C1 segment of cervical spinal cord (tissue), 14 donors: ENCODE results near the gene FBXO9.

ENCODE experiments used
- DNase-seq, 14 donors: peaks; one replicate each; lab custom pipeline; 2025; lab: John Stamatoyannopoulos, UW

Gene FBXO9

DNA sequence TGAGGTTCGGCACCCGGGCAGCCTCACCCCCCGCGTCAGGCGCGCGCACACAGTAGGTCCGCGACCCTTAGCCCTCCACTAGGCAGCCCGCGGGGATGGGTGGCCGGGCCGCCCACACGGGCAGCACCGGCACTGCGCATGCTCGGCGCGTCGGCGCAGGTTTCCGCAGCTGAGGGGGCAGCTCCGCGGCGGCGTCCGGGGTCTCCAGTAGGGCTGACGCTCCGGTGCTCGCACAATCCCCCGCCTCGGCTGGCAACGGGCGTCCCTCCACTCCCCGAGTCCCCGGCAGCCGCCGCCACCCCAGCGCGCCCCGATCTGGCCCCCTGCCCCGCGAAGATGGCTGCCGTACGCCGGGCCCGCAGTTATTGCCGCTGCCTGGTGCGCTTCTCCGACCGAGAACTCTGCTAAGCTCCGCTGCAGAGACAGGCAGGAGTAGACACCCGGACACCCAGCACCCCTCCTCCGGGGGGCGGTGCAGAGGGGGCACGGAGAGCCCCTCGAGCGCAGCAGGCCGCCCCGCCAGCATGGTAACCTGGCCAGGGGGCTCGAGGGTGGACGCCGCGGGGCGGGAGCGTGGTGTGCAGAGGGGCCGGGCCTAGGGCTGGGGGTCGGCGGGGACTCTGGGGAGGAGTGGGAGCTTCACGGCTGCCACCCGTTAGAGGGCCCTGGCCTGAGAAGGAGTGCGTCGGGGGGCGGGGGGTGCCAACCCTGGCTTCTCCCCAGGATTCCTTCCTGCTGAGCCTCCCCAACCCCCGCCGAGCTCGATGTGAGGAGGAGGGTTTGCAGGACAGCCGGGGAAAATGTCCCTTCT, at the start of gene FBXO9:
FBXO9 (plus strand) TSS at position 139 of the 811 bp plus-strand sequence; CDS start at position 525, 386 bp downstream.
- DNase-seq: peak in 13 of 14 donors; percentile 49 to 95 (median 86)

DNA sequence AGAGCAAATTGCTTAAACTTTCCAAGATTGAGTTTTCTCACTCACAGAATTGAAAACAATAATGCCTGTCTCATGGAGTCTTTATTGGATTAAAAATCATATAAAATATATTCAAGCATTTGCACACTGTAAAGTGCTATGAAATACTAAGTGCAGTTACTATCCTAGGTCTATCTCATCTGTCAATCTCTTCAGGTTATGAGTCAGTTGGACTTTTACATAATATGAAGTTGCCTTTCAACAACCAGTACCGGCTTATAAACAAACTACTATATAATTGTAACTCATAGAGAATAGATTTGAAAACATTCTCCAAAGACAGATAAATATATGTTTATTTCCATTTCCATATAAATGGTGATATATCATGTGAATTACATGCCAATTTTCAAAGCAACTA, 49.7 kb upstream of the FBXO9 start:
- DNase-seq: no peak

DNA sequence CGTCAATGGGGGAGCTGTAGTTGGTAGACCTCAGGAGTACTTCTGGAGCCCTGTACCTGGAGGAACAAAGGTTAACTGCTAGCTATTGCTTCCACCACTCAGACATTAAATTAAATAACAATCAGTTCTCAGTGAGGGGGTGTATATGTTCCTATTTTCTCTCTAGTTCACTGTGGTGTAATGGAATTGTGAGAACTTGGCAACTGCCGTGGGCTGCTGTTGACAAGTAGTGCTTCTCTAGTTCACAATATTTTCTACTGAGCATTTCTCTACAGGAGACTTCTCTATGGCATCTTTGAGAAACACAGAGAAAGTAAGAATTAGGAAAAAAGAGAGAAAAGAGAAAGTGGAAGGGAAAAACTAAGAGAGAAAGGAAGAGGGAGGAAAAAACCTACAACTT, 46.8 kb upstream of the FBXO9 start:
- no peak for DNase-seq

DNA sequence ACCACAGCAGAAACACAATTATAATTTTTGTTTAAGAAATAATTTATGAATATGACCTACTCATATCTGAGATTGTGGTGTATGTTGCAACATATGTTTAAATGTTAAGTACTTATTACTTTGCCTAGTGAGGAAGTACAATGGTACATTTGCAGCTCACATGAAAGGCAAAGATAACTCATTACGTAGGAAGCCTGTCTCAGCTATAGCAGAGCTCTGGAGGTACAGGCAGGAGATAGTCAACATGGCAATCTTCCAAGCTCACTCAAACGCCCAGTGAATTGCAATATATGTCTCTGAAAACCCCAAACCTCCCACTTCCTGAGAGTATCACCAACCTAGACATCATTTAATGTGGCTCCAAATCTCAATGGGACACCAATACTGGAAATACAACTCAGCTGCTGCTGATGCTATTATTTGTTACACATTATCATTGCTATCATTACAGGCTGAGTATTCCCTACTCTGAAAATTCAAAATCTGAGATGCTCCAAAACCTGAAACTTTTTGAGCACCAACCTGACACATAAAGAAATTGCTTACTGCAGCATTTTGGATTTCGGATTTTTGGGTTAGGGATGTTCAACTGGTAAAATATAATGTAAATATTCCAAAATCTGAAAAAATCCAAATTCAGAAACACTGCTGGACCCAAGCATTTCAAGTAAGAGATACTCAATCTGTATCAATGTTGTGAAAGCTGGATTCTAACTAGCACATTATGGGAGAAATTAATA, 45.0 kb upstream of the FBXO9 start:
- DNase-seq: no peak

DNA sequence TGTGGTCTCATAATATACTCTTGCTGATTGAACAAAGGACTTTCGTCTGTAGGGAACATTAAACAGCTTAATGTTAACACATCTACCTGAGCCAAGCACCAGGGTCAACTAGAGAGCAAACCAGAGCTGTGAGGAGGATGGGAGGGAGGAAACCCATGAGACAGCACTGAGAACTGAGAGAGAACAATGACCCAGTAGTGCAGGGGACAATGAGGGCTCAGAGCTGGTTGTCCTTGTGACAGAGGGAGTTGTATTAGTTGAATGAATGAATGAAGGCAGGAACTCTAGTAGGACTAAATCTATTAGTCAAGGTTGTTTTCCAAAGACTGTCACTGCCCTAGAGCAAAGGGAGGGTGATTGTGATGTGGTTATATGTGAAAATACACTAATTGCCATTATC, 41.9 kb upstream of the FBXO9 start:
- peak in 11 of 14 donors; percentile 18 to 74 (median 38) for DNase-seq

DNA sequence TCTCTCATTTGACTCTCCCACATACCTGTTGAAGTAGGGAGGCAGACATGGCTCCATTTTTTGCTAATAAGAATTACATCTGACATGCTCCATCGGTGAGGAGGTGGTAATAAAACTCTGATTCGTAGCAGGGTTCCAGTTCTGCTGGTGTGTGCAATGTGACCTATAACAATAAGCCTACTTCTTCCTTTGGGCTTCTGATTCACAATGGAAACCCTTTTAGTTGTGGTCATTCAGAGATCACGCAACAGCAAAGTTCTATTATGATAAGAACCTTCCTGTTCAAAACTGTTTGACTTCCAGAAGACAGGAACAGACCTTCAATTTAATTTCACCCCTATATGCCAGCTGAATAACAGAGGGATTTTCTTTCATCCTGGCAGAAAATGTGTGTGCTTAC, 38.7 kb upstream of the FBXO9 start:
- DNase-seq: no peak

DNA sequence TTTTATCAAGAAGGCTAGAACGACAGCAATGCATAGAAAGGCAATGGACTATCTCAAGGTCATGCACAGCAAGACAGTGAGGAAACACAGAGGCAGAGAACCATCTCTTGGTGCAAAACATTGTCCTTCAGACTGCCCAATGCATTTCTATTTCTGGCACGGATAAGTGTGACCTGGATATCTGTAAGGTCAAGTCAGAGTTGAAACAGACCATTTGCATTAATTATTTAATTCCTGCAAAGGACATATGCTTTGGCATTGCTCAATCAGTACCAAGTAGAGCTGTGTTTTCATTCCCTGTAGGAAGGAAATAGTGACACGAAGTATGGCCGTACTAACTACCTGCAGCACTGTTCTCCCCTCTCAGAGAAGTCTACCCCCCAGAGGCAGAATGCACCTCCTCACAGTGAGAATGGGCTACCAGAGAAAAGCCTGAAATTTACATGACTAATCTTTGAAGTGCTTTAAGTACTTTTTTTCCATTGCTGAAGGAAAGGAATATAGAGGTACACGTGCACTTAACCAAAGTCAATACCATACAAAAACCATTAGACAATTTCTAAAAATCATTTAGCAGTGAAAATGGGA, 38.0 kb upstream of the FBXO9 start:
- no peak for DNase-seq

DNA sequence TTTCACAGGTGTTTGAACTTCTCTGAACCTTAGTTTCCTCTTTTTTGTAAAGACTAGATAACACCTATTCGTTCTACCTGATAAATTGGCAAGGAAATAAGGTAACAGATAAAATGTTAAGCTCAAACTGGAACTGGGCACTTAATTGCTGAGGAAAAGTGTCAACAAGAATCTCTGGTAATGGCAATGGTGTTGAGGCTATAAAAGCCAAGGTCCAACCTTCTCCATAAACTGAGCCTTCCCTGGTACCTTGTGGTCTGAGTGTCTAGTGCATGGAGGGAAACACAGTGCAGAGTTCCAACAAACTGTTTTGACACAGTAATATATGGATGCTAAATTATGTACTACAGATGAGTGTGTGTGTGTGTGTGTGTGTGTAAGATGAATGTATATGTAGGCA, 36.7 kb upstream of the FBXO9 start:
- DNase-seq: no peak

DNA sequence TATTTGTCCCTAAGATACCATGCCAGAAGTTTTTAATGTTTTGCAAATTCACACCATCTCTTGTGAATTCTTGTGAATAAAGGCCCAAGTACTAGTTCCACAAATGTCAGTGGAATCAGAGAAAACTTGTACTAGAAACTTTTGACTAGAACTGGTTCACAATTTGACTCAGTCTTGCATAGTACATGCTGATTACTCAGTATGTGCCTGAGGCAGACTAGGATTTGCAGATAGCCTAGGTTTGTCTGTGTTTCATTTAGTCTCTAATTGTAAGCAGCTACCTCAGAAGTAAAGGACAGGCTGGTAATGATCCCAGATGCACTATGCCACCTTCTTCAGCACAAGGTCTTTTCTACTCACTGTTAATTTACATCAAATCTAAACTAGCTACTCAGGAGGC, 35.9 kb upstream of the FBXO9 start:
- no peak for DNase-seq

DNA sequence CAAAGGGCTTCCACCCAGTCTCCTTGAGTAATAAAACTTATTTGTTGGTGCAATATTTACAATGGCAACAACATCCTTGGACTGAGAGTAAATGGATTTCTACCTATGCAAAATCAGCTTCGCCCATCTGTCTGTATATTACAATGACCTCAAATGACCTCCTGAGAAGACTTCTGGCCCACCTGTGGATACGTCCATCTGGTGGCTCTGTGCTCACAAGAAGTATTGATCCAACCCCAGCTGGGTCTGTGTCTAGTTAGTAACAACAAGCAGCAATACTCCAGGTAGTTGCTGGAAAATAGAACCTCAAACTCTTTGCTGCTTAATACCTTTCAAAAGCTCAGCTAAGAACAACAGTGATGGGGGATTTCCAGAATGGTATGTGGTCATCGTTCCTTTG, 35.4 kb upstream of the FBXO9 start:
- DNase-seq: no peak

DNA sequence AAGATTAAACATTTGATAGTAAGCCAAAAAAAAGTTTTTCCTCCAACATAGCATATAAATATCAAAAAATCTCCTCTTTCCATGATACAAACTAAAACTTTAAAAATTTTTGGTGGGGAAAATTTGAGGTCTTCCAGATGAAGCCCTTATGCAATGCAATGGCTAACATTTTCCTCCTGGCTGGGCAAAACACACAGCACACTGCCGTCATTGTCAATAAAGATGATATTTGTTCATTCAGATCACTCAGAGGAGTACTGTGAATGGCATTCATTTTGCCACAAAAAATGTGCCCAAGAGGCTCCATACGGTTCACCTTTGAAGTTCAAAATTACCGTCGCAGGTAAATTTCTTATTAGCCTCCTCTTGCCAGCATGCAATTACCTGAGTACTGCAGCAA, 33.9 kb upstream of the FBXO9 start:
- no peak for DNase-seq

DNA sequence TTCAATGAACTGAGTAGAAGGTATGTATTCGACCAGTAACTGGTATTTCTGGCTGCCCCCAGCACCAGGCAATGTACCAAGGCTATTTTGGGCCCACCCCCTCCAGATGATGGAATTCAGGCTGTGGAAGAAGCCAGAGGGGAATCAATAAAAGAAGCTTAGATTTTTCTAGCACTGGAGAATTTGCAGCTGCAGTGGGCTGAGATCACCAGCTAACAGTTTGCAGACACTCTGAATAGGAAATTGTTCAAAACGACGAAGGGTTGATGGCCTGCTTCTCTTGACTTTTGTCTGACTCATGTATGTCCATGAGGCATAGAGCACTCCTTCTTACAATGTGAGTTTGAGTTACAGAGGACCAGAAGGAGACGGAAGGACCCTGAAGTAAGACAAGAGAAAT, 32.4 kb upstream of the FBXO9 start:
- peak in 7 of 14 donors; percentile 22 to 62 (median 44) for DNase-seq

DNA sequence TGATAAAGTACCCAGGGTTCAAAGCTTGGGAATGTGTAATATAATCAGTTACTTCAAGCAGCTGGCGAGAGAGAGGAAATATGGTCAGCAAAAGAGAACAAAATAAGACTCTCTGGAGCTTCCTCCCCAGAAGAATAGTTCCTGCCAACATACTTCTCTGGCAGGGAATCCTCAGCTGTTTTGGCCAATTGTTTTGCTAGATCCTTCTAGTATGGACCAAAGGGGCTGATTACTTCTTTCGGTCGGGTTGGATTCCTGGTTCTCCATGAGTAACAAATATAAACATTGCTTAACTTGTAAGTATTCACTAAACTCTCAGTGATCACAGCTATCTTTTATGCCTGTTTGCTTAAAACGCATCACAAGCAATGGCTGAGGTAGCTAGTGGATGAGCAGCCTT, 31.4 kb upstream of the FBXO9 start:
- no peak for DNase-seq

DNA sequence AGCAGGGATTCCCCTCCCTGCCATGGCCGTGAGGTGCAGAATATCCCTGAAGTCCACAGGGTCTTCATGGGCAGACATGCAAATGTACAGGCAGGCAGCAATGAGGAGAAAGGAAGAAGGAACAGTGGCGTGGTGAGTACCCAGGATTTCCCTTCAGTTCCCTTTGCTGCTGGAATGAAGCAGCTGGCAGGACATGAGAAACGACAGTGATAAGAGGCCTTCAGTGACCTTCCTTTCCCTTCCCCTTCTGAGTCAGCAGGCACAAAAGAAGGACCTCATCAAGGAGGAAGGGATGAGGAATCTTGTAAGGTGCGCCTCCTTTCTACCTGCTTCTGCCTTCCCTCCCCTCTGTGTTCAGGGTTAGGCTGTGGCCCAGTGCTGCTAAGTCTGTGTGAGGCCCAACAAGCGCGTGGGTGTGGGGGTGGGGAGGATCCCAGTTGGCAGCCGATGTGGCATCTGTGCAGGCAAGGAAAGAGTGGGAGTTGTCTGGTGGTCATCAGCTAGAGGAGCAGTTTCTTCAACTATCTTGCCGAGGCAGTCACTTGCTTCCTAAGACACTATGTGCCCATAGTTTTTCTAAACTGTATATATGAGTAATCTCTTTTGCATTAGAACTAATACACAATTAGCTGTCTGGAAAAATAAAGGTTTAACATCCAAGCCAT, 29.5 kb upstream of the FBXO9 start:
- DNase-seq: no peak

DNA sequence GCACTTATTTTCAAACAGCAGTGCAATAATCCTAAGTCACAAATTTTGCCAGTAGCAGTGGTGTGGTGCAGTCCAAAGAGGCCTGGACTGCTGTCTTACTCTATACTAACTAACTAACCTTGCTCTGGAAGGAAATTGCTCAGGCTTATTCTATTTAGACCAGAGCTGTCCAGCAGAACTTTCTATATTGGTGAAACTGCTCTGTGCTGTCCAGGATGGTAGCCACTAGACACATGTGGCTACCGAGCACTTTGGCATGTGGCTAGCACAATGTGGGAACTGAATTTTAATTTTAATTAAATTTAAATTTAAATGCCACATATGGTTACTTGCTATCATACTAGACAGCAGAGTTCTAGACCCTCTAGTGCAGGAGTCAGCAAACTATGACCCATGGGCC, 27.1 kb upstream of the FBXO9 start:
- no peak for DNase-seq

DNA sequence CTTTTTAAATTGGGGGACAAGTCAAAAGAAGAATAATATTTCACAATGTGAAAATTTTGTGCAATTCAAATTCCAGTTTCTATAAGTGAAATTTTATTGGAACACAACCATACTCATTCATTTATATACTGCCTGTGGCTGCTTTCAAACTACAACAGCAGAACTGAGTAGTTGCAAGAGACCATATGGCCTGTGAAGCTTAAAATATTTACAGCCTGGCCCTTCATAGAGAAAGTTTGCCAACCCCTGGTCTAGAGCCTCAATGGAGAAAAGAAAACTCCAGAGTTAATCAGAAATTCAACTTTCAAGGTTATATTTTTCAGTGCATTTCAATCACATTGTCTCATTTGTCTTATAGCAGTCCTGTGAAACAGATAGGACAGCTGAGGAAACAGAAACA, 26.6 kb upstream of the FBXO9 start:
- no peak for DNase-seq

DNA sequence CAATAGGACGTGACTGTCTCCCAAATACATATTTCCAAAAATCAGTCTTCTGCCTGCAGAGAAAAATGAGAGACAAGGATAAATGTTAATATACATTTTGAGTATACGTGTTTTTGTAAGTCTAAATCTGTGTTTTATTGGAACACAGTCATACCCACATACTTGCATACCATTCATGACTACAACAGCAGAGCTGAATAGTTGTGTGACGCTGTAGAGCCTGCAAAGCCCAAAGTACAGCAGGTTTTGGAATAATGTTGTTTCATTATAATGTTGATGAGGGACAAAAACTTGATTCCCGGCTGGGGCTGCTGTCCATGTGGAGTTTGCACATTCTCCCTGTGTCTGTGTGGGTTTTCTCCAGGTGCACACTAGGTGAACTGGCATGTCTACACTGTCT, 23.8 kb upstream of the FBXO9 start:
- no peak for DNase-seq

DNA sequence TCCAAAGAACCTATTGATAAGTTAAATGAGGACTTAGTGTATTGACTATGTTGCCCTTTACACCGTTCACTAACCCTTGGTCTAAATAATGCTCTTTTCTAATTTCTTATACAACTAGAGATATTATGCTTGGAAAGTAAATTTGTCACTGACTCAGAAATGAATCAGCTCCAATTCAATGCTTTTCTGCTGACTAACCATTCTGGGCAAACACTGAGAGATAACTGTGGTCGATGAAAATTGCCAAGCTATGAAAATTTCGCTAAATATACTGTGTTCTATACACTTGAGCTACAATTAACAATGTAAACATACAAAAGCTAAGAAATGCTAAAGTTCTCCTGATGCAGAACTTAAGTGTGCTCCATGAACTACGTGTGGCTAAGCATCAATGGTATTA, 23.1 kb upstream of the FBXO9 start:
- no peak for DNase-seq

DNA sequence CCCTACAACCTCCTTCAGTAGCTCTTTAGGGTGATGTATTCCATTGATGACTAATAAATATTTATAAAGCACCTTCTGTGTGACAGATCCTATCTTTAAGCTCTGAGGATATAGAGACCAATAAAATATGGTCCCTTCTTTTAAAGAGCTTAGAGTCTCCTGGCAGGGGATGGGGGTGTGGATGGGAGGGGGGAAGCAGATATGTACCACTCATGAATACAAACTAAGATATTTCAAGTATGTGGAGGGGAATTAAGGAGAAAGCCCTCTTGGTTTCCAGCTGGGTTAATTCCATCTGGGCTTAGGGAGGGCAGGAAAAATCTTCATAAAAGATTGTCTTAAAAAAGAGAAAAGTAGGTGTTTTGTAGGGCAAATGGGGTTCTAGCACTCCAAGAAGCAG, 21.6 kb upstream of the FBXO9 start:
- no peak for DNase-seq

DNA sequence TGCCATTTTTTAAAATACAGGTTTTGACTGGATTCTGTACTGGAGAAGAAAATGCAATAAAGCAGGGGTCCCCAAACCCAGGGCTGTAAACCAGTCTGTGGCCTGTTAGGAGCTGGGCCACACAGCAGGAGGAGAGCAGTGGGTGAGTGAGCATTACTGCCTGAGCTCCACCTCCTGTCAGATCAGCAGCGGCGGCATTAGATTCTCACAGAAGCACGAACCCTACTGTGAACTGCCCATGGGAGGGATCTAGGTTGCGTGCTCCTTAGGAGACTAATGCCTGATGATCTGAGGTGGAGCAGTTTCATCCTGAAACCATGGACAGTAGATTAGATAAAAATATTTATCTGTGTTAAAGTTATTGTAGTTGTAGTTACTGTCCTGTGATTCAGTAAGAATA, 21.1 kb upstream of the FBXO9 start:
- peak in 2 of 14 donors; percentile 7 to 15 for DNase-seq

DNA sequence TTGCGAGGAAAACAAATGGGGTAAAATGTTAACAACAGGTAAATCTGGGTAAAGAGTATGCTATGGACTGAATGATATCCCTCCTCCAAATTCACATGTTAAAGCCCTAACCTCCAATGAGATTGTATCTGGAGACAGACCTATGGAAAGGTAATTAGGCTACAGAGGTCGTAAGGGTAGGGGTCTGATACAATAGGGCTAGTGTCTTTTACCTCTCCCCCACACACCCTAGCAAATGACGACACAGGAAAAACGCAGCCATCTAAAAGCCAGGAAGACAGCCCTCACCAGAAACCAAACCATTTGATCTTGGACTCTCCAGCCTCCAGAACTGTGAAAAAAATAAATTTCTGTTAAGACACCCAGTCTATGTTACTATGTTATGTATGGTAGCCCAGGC, 20.6 kb upstream of the FBXO9 start:
- DNase-seq: no peak
